ENCODE data around the gene CFAP299.
"Not testable (repeated sequence)": the region's sequence is repeated elsewhere in the genome, so short reads cannot be mapped to it uniquely, and the experiment has no call there.

Gene CFAP299

DNA sequence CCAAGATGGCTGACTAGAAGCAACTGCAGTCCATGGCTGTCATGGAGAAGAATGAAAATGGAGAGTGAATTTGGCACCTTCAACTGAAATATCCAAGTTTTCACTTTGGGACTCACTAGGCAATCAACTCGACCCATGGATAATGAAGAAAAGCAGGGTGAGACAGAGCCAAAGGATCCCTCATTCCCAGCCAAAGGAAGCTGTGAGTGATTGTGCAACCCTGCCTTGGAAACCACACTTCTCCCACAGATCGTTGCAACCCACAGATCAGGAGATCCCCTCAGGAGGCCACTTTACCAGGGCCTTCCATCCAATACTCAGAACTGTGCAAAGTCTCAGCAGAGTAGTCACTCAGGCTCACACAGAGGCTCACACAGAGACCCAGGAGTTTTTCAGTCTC, 4.5 kb downstream of the CFAP299 start:
- no peak overlapping the region for H3K27ac ChIP-seq (ENCODE audit: low read depth, low read length)
- no peaks in the 10 kb centered on the region for H3F3A ChIP-seq (ENCODE audit: insufficient read depth)
- no peaks in the 10 kb centered on the region for H3K27me3 ChIP-seq (ENCODE audit: low read length)
- H3K79me2 ChIP-seq (ENCODE audit: insufficient read depth, low read length), result no peaks in the 10 kb centered on the region
- H3K4me2 ChIP-seq (ENCODE audit: low read depth, low read length, poor library complexity, severe bottlenecking), result no peak overlapping the region
- no peak overlapping the region for H3K9ac ChIP-seq (ENCODE audit: low read length)
- H4K20me1 ChIP-seq (ENCODE audit: low read depth, low read length), result no peaks in the 10 kb centered on the region
- TF ChIP-seq EZH2phosphoT487 (conservative IDR thresholded peaks at IDR 0.05; ENCODE audit: low read length), result no peak
- TF ChIP-seq, protein P1, sequence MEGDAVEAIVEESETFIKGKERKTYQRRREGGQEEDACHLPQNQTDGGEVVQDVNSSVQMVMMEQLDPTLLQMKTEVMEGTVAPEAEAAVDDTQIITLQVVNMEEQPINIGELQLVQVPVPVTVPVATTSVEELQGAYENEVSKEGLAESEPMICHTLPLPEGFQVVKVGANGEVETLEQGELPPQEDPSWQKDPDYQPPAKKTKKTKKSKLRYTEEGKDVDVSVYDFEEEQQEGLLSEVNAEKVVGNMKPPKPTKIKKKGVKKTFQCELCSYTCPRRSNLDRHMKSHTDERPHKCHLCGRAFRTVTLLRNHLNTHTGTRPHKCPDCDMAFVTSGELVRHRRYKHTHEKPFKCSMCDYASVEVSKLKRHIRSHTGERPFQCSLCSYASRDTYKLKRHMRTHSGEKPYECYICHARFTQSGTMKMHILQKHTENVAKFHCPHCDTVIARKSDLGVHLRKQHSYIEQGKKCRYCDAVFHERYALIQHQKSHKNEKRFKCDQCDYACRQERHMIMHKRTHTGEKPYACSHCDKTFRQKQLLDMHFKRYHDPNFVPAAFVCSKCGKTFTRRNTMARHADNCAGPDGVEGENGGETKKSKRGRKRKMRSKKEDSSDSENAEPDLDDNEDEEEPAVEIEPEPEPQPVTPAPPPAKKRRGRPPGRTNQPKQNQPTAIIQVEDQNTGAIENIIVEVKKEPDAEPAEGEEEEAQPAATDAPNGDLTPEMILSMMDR (IDR thresholded peaks at IDR 0.05; ENCODE audit: insufficient read depth, low read length, poor library complexity, severe bottlenecking), result no peak
- no peak overlapping the region for H2AFZ ChIP-seq (ENCODE audit: low read depth, low read length, severe bottlenecking)
- no peaks in the 10 kb centered on the region for H3K36me3 ChIP-seq (ENCODE audit: low read length)
- H3K9me3 ChIP-seq (ENCODE audit: insufficient read depth, low read length), result no peaks in the 10 kb centered on the region
- no peaks in the 10 kb centered on the region for H3K9me2 ChIP-seq (replicated peaks; ENCODE audit: insufficient read depth, low read length)
- no peak overlapping the region for H3K4me3 ChIP-seq (ENCODE audit: insufficient read depth, low read length, poor library complexity, severe bottlenecking)

DNA sequence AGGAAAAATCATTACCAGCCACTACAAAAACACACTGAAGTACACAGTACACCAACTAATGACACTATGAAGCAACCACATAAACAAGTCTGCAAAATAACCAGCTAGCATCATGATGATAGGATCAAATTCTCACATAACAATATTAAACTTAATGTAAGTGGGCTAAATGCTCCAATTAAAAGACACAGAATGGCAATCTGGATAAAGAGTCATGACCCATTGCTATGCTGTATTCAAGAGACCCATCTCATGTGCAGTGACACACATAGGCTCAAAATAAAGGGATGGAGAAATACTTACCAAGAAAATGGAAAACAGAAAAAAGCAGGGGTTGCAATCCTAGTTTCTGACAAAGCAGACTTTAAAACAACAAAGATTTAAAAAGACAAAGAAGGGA, 7.2 kb downstream of the CFAP299 start:
- not testable (repeated sequence) for H3K9ac ChIP-seq (ENCODE audit: low read length); H3F3A ChIP-seq (ENCODE audit: insufficient read depth); H3K9me2 ChIP-seq (replicated peaks; ENCODE audit: insufficient read depth, low read length); H3K79me2 ChIP-seq (ENCODE audit: insufficient read depth, low read length); H3K4me2 ChIP-seq (ENCODE audit: low read depth, low read length, poor library complexity, severe bottlenecking); H3K27ac ChIP-seq (ENCODE audit: low read depth, low read length); H3K9me3 ChIP-seq (ENCODE audit: insufficient read depth, low read length); H3K36me3 ChIP-seq (ENCODE audit: low read length); H3K27me3 ChIP-seq (ENCODE audit: low read length); H2AFZ ChIP-seq (ENCODE audit: low read depth, low read length, severe bottlenecking); H4K20me1 ChIP-seq (ENCODE audit: low read depth, low read length); H3K4me3 ChIP-seq (ENCODE audit: insufficient read depth, low read length, poor library complexity, severe bottlenecking)

DNA sequence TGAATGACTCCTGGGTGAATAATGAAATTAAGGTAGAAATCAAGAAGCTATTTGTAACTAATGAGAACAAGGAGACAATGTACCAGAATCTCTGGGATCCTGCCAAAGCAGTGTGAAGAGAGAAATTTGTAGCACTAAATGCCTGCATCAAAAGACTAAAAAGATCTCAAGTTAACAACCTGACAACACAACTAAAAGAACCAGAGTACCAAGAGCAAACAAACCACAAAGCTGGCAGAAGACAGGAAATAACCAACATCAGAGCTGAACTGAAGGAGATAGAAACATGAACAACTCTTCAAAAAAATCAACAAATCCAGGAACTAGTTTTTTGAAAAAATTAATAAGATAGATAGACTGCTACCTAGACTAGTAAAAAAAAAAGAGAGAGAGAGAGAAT, 8.4 kb downstream of the CFAP299 start:
- Histone ChIP-seq H3K27me3 (ENCODE audit: low read length) (no peaks in the 10 kb centered on the region), H2AFZ (ENCODE audit: low read depth, low read length, severe bottlenecking) (no peak overlapping the region), H3K9me2 (replicated peaks; ENCODE audit: insufficient read depth, low read length) (no peaks in the 10 kb centered on the region), H3K9ac (ENCODE audit: low read length) (no peak overlapping the region), H3K4me2 (ENCODE audit: low read depth, low read length, poor library complexity, severe bottlenecking) (no peak overlapping the region), H3F3A (ENCODE audit: insufficient read depth) (no peaks in the 10 kb centered on the region), H3K36me3 (ENCODE audit: low read length) (no peaks in the 10 kb centered on the region), H3K27ac (ENCODE audit: low read depth, low read length) (no peak overlapping the region), H3K9me3 (ENCODE audit: insufficient read depth, low read length) (no peaks in the 10 kb centered on the region), H3K4me3 (ENCODE audit: insufficient read depth, low read length, poor library complexity, severe bottlenecking) (no peak overlapping the region), H3K79me2 (ENCODE audit: insufficient read depth, low read length) (no peaks in the 10 kb centered on the region), H4K20me1 (ENCODE audit: low read depth, low read length) (no peaks in the 10 kb centered on the region)
- TF ChIP-seq, protein P1 (IDR thresholded peaks at IDR 0.05; ENCODE audit: insufficient read depth, low read length, poor library complexity, severe bottlenecking), result no peak
- no peak for TF ChIP-seq EZH2phosphoT487 (conservative IDR thresholded peaks at IDR 0.05; ENCODE audit: low read length)

DNA sequence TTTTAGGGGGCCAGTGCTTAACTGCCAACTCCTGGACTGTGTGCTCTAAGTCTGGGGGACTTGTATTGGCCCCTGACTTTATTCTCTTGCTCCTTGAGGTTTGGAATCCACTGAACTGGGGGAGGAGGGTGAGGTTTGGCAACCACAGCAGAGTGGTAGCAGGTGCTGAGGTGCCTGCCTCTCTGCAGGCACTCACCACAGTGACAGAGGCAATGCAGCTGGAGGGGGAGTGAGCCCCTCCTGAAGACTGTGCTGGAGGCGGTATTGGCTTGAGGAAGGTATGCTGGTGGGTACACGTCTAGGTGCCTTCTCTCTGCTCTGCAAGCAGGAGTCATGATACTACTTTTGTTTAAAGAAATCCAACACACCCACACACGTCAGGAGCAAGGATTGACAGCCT, 24.6 kb downstream of the CFAP299 start:
- TF ChIP-seq, protein P1 (IDR thresholded peaks at IDR 0.05; ENCODE audit: insufficient read depth, low read length, poor library complexity, severe bottlenecking), result no peak
- TF ChIP-seq EZH2phosphoT487 (conservative IDR thresholded peaks at IDR 0.05; ENCODE audit: low read length), result no peak
- Histone ChIP-seq H3K4me3 (ENCODE audit: insufficient read depth, low read length, poor library complexity, severe bottlenecking) (no peak overlapping the region), H3F3A (ENCODE audit: insufficient read depth) (no peaks in the 10 kb centered on the region), H3K9ac (ENCODE audit: low read length) (no peak overlapping the region), H3K36me3 (ENCODE audit: low read length) (no peaks in the 10 kb centered on the region), H3K79me2 (ENCODE audit: insufficient read depth, low read length) (no peaks in the 10 kb centered on the region), H3K27me3 (ENCODE audit: low read length) (no peaks in the 10 kb centered on the region), H3K9me3 (ENCODE audit: insufficient read depth, low read length) (no peaks in the 10 kb centered on the region), H3K27ac (ENCODE audit: low read depth, low read length) (no peak overlapping the region), H2AFZ (ENCODE audit: low read depth, low read length, severe bottlenecking) (no peak overlapping the region), H3K9me2 (replicated peaks; ENCODE audit: insufficient read depth, low read length) (no peaks in the 10 kb centered on the region), H4K20me1 (ENCODE audit: low read depth, low read length) (no peaks in the 10 kb centered on the region), H3K4me2 (ENCODE audit: low read depth, low read length, poor library complexity, severe bottlenecking) (no peak overlapping the region)
